Occipital lobe (tissue), 2 donors: ENCODE results near the gene KIZ. TPM values are rescaled to one million over a fixed set of nuclear protein-coding genes. Genes with fewer than 3 reads are reported as not detected.

Source experiments
- small RNA-seq: library from RNA; depleted of rRNA; stranded (forward); fragments of <200 nt; gene quantifications from one replicate; pipeline ENCODE3, GENCODE V24; 2014
- total RNA-seq: library from RNA; depleted of rRNA; stranded (reverse); fragments of >200 nt; gene quantifications from one replicate; pipeline ENCODE4 v1.2.3, GENCODE V29; 2014

The KIZ gene
- total RNA-seq, 1 donor from 2014 or later = 8.4 TPM

Small RNA genes within 50 kb of the gene (small RNA-seq; reads per million reads assigned to genes)
- gene RNA5SP477 = not detected

Other genes starting within 250 kb of the KIZ start
- gene LINC00237, start 19.7 kb upstream of the KIZ start, total RNA-seq = 2.0 TPM
- gene XRN2, start 177.2 kb downstream of the KIZ start, total RNA-seq = 98.6 TPM